ENCODE results near the gene NDUFAF5.

- TF ChIP-seq CTCF (IDR thresholded peaks at IDR 0.05) (no peak), EP300 (IDR thresholded peaks at IDR 0.05) (no peak), POLR2A (IDR thresholded peaks at IDR 0.05) (no peak)
Measured at GRCh38 chr20:13745784-13746183, 39.0 kb upstream of the NDUFAF5 start.

Measured in upper lobe of left lung (tissue), 4 donors.